HEK293 (cell line): ENCODE data around the gene PCBP3.

Experiments
- CTCF ChIA-PET: fragments of 350-600 bp; formaldehyde crosslinking; extraction: SDS; loops from one replicate; lab custom pipeline; 2021; ENCODE audit warnings: antibody characterized with exemption; lab: Yijun Ruan, JAX
- POLR2A ChIA-PET: fragments of 300-600 bp; formaldehyde crosslinking; extraction: SDS; loops from one replicate; lab custom pipeline; 2020; ENCODE audit warnings: antibody characterized with exemption, inconsistent platforms; lab: Yijun Ruan, JAX
- H3K27ac ChIP-seq: fragments of 200-500 bp; sonication (Bioruptor generic); 2 replicates; pipeline ENCODE4 v1.5.1; 2014; ENCODE audit warnings: low read depth, low read length, control low read depth, inconsistent platforms; ENCODE audit errors: extremely low read depth
- H3K36me3 ChIP-seq, 2 experiments: fragments of 200-500 bp in 1 of 2; sonication (Bioruptor generic) in 1 of 2; 1 replicate in 1 of 2; 2 replicates in 1 of 2; pipeline ENCODE4 v1.5.1; 2014 to 2017; ENCODE audit warnings: inconsistent platforms in 2 of 2, low read length in 2 of 2; ENCODE audit not compliant: control insufficient read depth in 2 of 2, insufficient read depth in 1 of 2
- H3K4me1 ChIP-seq: fragments of 200-500 bp; sonication (Bioruptor generic); 2 replicates; pipeline ENCODE4 v1.5.1; 2014; ENCODE audit warnings: mild to moderate bottlenecking, low read length, inconsistent platforms; ENCODE audit not compliant: control insufficient read depth, insufficient read depth
- H3K4me3 ChIP-seq: 2 replicates; pipeline ENCODE4 v1.5.1; 2011; ENCODE audit warnings: low read depth, mild to moderate bottlenecking, control low read depth, low read length, moderate library complexity
- H3K9me3 ChIP-seq: fragments of 200-500 bp; sonication (Bioruptor generic); 2 replicates; pipeline ENCODE4 v1.5.1; 2014; ENCODE audit warnings: low read depth, low read length, inconsistent platforms; ENCODE audit not compliant: control insufficient read depth, insufficient read depth
- BCL11B ChIP-seq: fragments of 450-650 bp; formaldehyde crosslinking; IDR thresholded peaks from 2 replicates; pipeline ENCODE4 v1.5.1; 2016; ENCODE audit warnings: low read depth, missing biosample characterization, missing genetic modification characterization
- BCL6B ChIP-seq: fragments of 450-650 bp; formaldehyde crosslinking; IDR thresholded peaks from 2 replicates; pipeline ENCODE4 v1.5.1; 2017; ENCODE audit warnings: missing biosample characterization, missing genetic modification characterization
- FEZF1 ChIP-seq: fragments of 450-650 bp; formaldehyde crosslinking; IDR thresholded peaks from 2 replicates; pipeline ENCODE4 v1.5.1; 2016; ENCODE audit warnings: missing biosample characterization, missing genetic modification characterization
- HOXD13 ChIP-seq: sonication (generic); formaldehyde crosslinking; IDR thresholded peaks from 2 replicates; pipeline ENCODE4 v1.8.0; 2022; ENCODE audit warnings: missing genetic modification reagents, borderline replicate concordance
- INSM2 ChIP-seq: fragments of 450-650 bp; formaldehyde crosslinking; IDR thresholded peaks from 2 replicates; pipeline ENCODE4 v1.5.1; 2016; ENCODE audit warnings: missing biosample characterization, missing genetic modification characterization
- MEIS1 ChIP-seq: sonication (generic); formaldehyde crosslinking; IDR thresholded peaks from 2 replicates; pipeline ENCODE4 v1.8.1; 2022; ENCODE audit warnings: missing genetic modification reagents, mild to moderate bottlenecking, borderline replicate concordance
- OVOL3 ChIP-seq: fragments of 450-650 bp; formaldehyde crosslinking; IDR thresholded peaks from 2 replicates; pipeline ENCODE4 v1.5.1; 2016; ENCODE audit warnings: missing biosample characterization, missing genetic modification characterization
- REPIN1 ChIP-seq: fragments of 450-650 bp; formaldehyde crosslinking; IDR thresholded peaks from 2 replicates; pipeline ENCODE4 v1.5.1; 2017; ENCODE audit warnings: missing biosample characterization, missing genetic modification characterization, low read depth
- ZBTB11 ChIP-seq: fragments of 450-650 bp; formaldehyde crosslinking; conservative IDR thresholded peaks from 2 replicates; pipeline ENCODE4 v1.5.1; 2016; ENCODE audit warnings: low read depth, missing biosample characterization, missing genetic modification characterization
- ZBTB17 ChIP-seq: fragments of 450-650 bp; formaldehyde crosslinking; IDR thresholded peaks from 2 replicates; pipeline ENCODE4 v1.5.1; 2016; ENCODE audit warnings: missing biosample characterization, missing genetic modification characterization
- ZBTB48 ChIP-seq: fragments of 450-650 bp; formaldehyde crosslinking; IDR thresholded peaks from 2 replicates; pipeline ENCODE4 v1.5.1; 2016; ENCODE audit warnings: missing biosample characterization, missing genetic modification characterization
- ZFP37 ChIP-seq: fragments of 450-650 bp; formaldehyde crosslinking; IDR thresholded peaks from 2 replicates; pipeline ENCODE4 v1.5.1; 2016; ENCODE audit warnings: missing biosample characterization, missing genetic modification characterization
- ZFP69B ChIP-seq: fragments of 450-650 bp; formaldehyde crosslinking; IDR thresholded peaks from 2 replicates; pipeline ENCODE4 v1.5.1; 2016; ENCODE audit warnings: missing biosample characterization, missing genetic modification characterization
- ZNF114 ChIP-seq: fragments of 450-650 bp; formaldehyde crosslinking; IDR thresholded peaks from 2 replicates; pipeline ENCODE4 v1.5.0; 2017; ENCODE audit warnings: missing biosample characterization, missing genetic modification characterization
- ZNF221 ChIP-seq: fragments of 450-650 bp; formaldehyde crosslinking; IDR thresholded peaks from 2 replicates; pipeline ENCODE4 v1.5.1; 2017; ENCODE audit warnings: missing biosample characterization, missing genetic modification characterization, borderline replicate concordance
- ZNF280C ChIP-seq: fragments of 450-650 bp; formaldehyde crosslinking; IDR thresholded peaks from 2 replicates; pipeline ENCODE4 v1.5.1; 2016; ENCODE audit warnings: missing biosample characterization, missing genetic modification characterization
- ZNF341 ChIP-seq: fragments of 450-650 bp; formaldehyde crosslinking; IDR thresholded peaks from 2 replicates; pipeline ENCODE4; 2016; ENCODE audit warnings: low read depth, missing biosample characterization, missing genetic modification characterization
- ZNF513 ChIP-seq: fragments of 450-650 bp; IDR thresholded peaks from 2 replicates; pipeline ENCODE4 v1.5.1; 2018; ENCODE audit warnings: missing biosample characterization, missing genetic modification characterization
- ZNF561 ChIP-seq: fragments of 450-650 bp; IDR thresholded peaks from 2 replicates; pipeline ENCODE4 v1.5.1; 2018; ENCODE audit warnings: missing biosample characterization, missing genetic modification characterization, borderline replicate concordance

PCBP3 gene

GRCh38 chr21:45867041-45867666 lies 223.6 kb downstream of the PCBP3 start:
- H3K27ac ChIP-seq: no peak overlapping the region
- H3K4me1 ChIP-seq: no peaks in the 10 kb centered on the region
- ChIA-PET POLR2A (no interaction called here), CTCF (interaction anchor here (1.4 kb wide), 1 partner anchor 14 kb away, joined by 5 read pairs; no protein-coding TSS in a partner anchor)
- H3K4me3 ChIP-seq: no peak overlapping the region
- no peaks in the 10 kb centered on the region for H3K36me3 ChIP-seq
- TF ChIP-seq FEZF1 (no peak), ZNF341 (tag by site-specific recombination) (no peak), OVOL3 (tag by site-specific recombination) (no peak), ZNF561 (tag by site-specific recombination) (no peak), ZBTB48 (no peak), ZNF513 (tag by site-specific recombination) (no peak), ZBTB17 (tag by site-specific recombination) (no peak), INSM2 (tag by site-specific recombination) (no peak), ZFP69B (tag by site-specific recombination) (no peak), ZFP37 (tag by site-specific recombination) (no peak), HOXD13 (CRISPR knock-in tag) (no peak), ZNF221 (tag by site-specific recombination) (no peak), ZBTB11 (tag by site-specific recombination) (no peak), ZNF114 (tag by site-specific recombination) (no peak), REPIN1 (no peak), ZNF280C (tag by site-specific recombination) (no peak), MEIS1 (CRISPR knock-in tag) (no peak), BCL11B (tag by site-specific recombination) (no peak), BCL6B (tag by site-specific recombination) (no peak)
- no peaks in the 10 kb centered on the region for H3K9me3 ChIP-seq
